Activated naive CD4-positive, alpha-beta T cell treated with anti-CD3 and anti-CD28 coated beads, Interleukin-2, amount 50 U/mL, for 24 hours (primary cell): ENCODE measurements around the gene INSC.
A peak's percentile ranks its signal among the peaks of the same experiment; 100 is the strongest.

Source experiments
- H3K27ac Mint-ChIP-seq: one replicate; pipeline ENCODE4 v1.8.0; 2021; ENCODE audit warnings: mild to moderate bottlenecking, mixed read lengths
- H3K27me3 Mint-ChIP-seq: one replicate; pipeline ENCODE4 v1.8.0; 2021; ENCODE audit warnings: mixed read lengths
- H3K36me3 Mint-ChIP-seq: one replicate; pipeline ENCODE4 v1.8.0; 2021; ENCODE audit warnings: mixed read lengths
- H3K4me1 Mint-ChIP-seq: one replicate; pipeline ENCODE4 v1.8.0; 2021; ENCODE audit warnings: mixed read lengths
- H3K4me3 Mint-ChIP-seq: one replicate; pipeline ENCODE4 v1.8.0; 2021; ENCODE audit warnings: mild to moderate bottlenecking, mixed read lengths
- H3K9me3 Mint-ChIP-seq: one replicate; pipeline ENCODE4 v1.8.0; 2021; ENCODE audit warnings: mixed read lengths

INSC gene

GRCh38 chr11:15104166-15104565, 10.6 kb upstream of the INSC start:
- Mint-ChIP-seq H3K36me3 (peaks cover 4% of the 10 kb centered on the region), H3K4me3 (no peak overlapping the region), H3K27me3 (peaks cover 4% of the 10 kb centered on the region), H3K4me1 (no peaks in the 10 kb centered on the region), H3K27ac (no peak overlapping the region), H3K9me3 (no peaks in the 10 kb centered on the region)

GRCh38 chr11:15106201-15106965, 8.3 kb upstream of the INSC start:
- H3K27ac Mint-ChIP-seq, result no peak overlapping the region
- H3K36me3 Mint-ChIP-seq, result peaks cover 4% of the 10 kb centered on the region
- H3K27me3 Mint-ChIP-seq, result no peaks in the 10 kb centered on the region
- H3K9me3 Mint-ChIP-seq, result no peaks in the 10 kb centered on the region
- no peak overlapping the region for H3K4me3 Mint-ChIP-seq
- H3K4me1 Mint-ChIP-seq, result no peaks in the 10 kb centered on the region

GRCh38 chr11:15107730-15108515, 6.8 kb upstream of the INSC start:
- no peaks in the 10 kb centered on the region for H3K27me3 Mint-ChIP-seq
- H3K27ac Mint-ChIP-seq, result no peak overlapping the region
- no peaks in the 10 kb centered on the region for H3K9me3 Mint-ChIP-seq
- no peaks in the 10 kb centered on the region for H3K4me1 Mint-ChIP-seq
- H3K36me3 Mint-ChIP-seq, result peaks cover 4% of the 10 kb centered on the region
- H3K4me3 Mint-ChIP-seq, result no peak overlapping the region

- H3K9me3 Mint-ChIP-seq, result no peaks in the 10 kb centered on the region
- H3K27ac Mint-ChIP-seq, result no peak overlapping the region
Measured at GRCh38 chr11:15108592-15109130, 6.1 kb upstream of the INSC start.

GRCh38 chr11:15109602-15110001, 5.1 kb upstream of the INSC start:
- H3K9me3 Mint-ChIP-seq, result no peaks in the 10 kb centered on the region
- H3K36me3 Mint-ChIP-seq, result no peaks in the 10 kb centered on the region
- H3K4me3 Mint-ChIP-seq, result no peak overlapping the region
- H3K27ac Mint-ChIP-seq, result no peak overlapping the region
- peaks cover 12% of the 10 kb centered on the region for H3K4me1 Mint-ChIP-seq
- H3K27me3 Mint-ChIP-seq, result peaks cover 5% of the 10 kb centered on the region

More at GRCh38 chr11:15108592-15109130, 6.1 kb upstream of the INSC start:
- H3K36me3 Mint-ChIP-seq, result no peaks in the 10 kb centered on the region
- no peak overlapping the region for H3K4me3 Mint-ChIP-seq
- peaks cover 3% of the 10 kb centered on the region for H3K27me3 Mint-ChIP-seq
- peaks cover 5% of the 10 kb centered on the region for H3K4me1 Mint-ChIP-seq

GRCh38 chr11:15111215-15111614, 3.5 kb upstream of the INSC start:
- Mint-ChIP-seq H3K9me3 (no peaks in the 10 kb centered on the region), H3K36me3 (no peaks in the 10 kb centered on the region), H3K27ac (no peak overlapping the region), H3K4me1 (peaks cover 12% of the 10 kb centered on the region), H3K4me3 (no peak overlapping the region), H3K27me3 (peaks cover 8% of the 10 kb centered on the region)

- H3K4me3 Mint-ChIP-seq, result no peak overlapping the region
- no peaks in the 10 kb centered on the region for H3K9me3 Mint-ChIP-seq
- H3K4me1 Mint-ChIP-seq, result peaks cover 12% of the 10 kb centered on the region
- no peak overlapping the region for H3K27ac Mint-ChIP-seq
- H3K27me3 Mint-ChIP-seq, result peaks cover 14% of the 10 kb centered on the region
- no peaks in the 10 kb centered on the region for H3K36me3 Mint-ChIP-seq
Measured at GRCh38 chr11:15112131-15112541, 2.6 kb upstream of the INSC start.

GRCh38 chr11:15113381-15113780, 1.3 kb upstream of the INSC start:
- Mint-ChIP-seq H3K36me3 (no peaks in the 10 kb centered on the region), H3K4me3 (peak overlapping the region; percentile 6), H3K27me3 (peaks cover 16% of the 10 kb centered on the region), H3K9me3 (no peaks in the 10 kb centered on the region), H3K27ac (no peak overlapping the region), H3K4me1 (peaks cover 12% of the 10 kb centered on the region)

GRCh38 chr11:15115686-15116085, 963 bp downstream of the INSC start:
- Mint-ChIP-seq H3K9me3 (no peaks in the 10 kb centered on the region), H3K4me3 (no peak overlapping the region), H3K27me3 (peaks cover 19% of the 10 kb centered on the region), H3K4me1 (peaks cover 12% of the 10 kb centered on the region), H3K27ac (no peak overlapping the region), H3K36me3 (no peaks in the 10 kb centered on the region)

GRCh38 chr11:15117751-15118150, 3.0 kb downstream of the INSC start:
- Mint-ChIP-seq H3K9me3 (no peaks in the 10 kb centered on the region), H3K4me1 (peaks cover 12% of the 10 kb centered on the region), H3K27ac (no peak overlapping the region), H3K36me3 (no peaks in the 10 kb centered on the region), H3K27me3 (peaks cover 19% of the 10 kb centered on the region), H3K4me3 (no peak overlapping the region)

GRCh38 chr11:15118431-15118830, 3.7 kb downstream of the INSC start:
- Mint-ChIP-seq H3K27ac (no peak overlapping the region), H3K27me3 (peaks cover 20% of the 10 kb centered on the region), H3K4me3 (no peak overlapping the region)

GRCh38 chr11:15119352-15119751, 4.6 kb downstream of the INSC start:
- Mint-ChIP-seq H3K27ac (no peak overlapping the region), H3K9me3 (no peaks in the 10 kb centered on the region), H3K4me3 (no peak overlapping the region), H3K36me3 (no peaks in the 10 kb centered on the region), H3K4me1 (no peaks in the 10 kb centered on the region), H3K27me3 (peaks cover 15% of the 10 kb centered on the region)

More at GRCh38 chr11:15118431-15118830, 3.7 kb downstream of the INSC start:
- Mint-ChIP-seq H3K4me1 (peaks cover 9% of the 10 kb centered on the region), H3K9me3 (no peaks in the 10 kb centered on the region), H3K36me3 (no peaks in the 10 kb centered on the region)

- Mint-ChIP-seq H3K9me3 (no peaks in the 10 kb centered on the region), H3K36me3 (no peaks in the 10 kb centered on the region), H3K4me3 (no peak overlapping the region), H3K27me3 (peaks cover 15% of the 10 kb centered on the region), H3K4me1 (no peaks in the 10 kb centered on the region), H3K27ac (no peak overlapping the region)
Measured at GRCh38 chr11:15119826-15120225, 5.1 kb downstream of the INSC start.

- Mint-ChIP-seq H3K27ac (no peak overlapping the region), H3K36me3 (no peaks in the 10 kb centered on the region), H3K9me3 (no peaks in the 10 kb centered on the region), H3K4me3 (no peak overlapping the region), H3K4me1 (no peaks in the 10 kb centered on the region), H3K27me3 (peaks cover 4% of the 10 kb centered on the region)
Measured at GRCh38 chr11:15123849-15124248, 9.1 kb downstream of the INSC start.

GRCh38 chr11:15124528-15124927, 9.8 kb downstream of the INSC start:
- H3K27ac Mint-ChIP-seq, result no peak overlapping the region
- no peaks in the 10 kb centered on the region for H3K4me1 Mint-ChIP-seq
- H3K36me3 Mint-ChIP-seq, result no peaks in the 10 kb centered on the region
- no peak overlapping the region for H3K4me3 Mint-ChIP-seq
- peaks cover 3% of the 10 kb centered on the region for H3K27me3 Mint-ChIP-seq
- H3K9me3 Mint-ChIP-seq, result no peaks in the 10 kb centered on the region

GRCh38 chr11:15127341-15127740, 12.6 kb downstream of the INSC start:
- Mint-ChIP-seq H3K4me1 (no peaks in the 10 kb centered on the region), H3K36me3 (no peaks in the 10 kb centered on the region), H3K27me3 (peaks cover 5% of the 10 kb centered on the region), H3K27ac (no peak overlapping the region), H3K9me3 (no peaks in the 10 kb centered on the region), H3K4me3 (no peak overlapping the region)
